Measurements from ENCODE around the gene SLC35A5.

DNA sequence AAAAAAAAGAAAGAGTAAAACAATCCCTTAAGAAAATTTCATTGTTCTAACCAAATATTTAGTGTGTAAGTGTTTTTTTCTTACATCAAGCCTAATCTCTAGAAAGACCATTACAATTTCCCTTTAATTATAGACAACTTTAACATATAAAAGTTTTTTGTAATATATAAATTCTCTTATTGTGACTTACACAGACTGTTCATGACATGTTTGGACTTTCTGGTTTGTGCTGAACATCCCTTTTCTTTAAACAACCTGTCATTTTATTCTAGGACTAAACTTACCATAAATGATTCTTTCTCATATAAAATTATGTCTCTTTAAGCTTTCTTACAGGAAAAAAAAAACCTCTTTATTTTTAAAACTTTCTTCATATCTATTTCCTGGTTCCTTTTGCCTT is 49.5 kb upstream of the SLC35A5 start:
- TF ChIP-seq, protein P1, sequence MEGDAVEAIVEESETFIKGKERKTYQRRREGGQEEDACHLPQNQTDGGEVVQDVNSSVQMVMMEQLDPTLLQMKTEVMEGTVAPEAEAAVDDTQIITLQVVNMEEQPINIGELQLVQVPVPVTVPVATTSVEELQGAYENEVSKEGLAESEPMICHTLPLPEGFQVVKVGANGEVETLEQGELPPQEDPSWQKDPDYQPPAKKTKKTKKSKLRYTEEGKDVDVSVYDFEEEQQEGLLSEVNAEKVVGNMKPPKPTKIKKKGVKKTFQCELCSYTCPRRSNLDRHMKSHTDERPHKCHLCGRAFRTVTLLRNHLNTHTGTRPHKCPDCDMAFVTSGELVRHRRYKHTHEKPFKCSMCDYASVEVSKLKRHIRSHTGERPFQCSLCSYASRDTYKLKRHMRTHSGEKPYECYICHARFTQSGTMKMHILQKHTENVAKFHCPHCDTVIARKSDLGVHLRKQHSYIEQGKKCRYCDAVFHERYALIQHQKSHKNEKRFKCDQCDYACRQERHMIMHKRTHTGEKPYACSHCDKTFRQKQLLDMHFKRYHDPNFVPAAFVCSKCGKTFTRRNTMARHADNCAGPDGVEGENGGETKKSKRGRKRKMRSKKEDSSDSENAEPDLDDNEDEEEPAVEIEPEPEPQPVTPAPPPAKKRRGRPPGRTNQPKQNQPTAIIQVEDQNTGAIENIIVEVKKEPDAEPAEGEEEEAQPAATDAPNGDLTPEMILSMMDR (IDR thresholded peaks at IDR 0.05) = no peak
- no peak for TF ChIP-seq POLR2A (IDR thresholded peaks at IDR 0.05)

Data from Peyer's patch (tissue), 4 donors.